Panc1 (cell line): Measurements from ENCODE around the gene TIMM29.

ENCODE experiments used
- POLR2AphosphoS5 ChIP-seq: IDR thresholded peaks from 2 replicates; pipeline ENCODE4 v1.6.1; 2012; ENCODE audit warnings: mild to moderate bottlenecking, low read depth, low read length, moderate library complexity
- SIN3A ChIP-seq: IDR thresholded peaks from 2 replicates; pipeline ENCODE4 v1.6.1; 2012; ENCODE audit warnings: low read depth, mild to moderate bottlenecking, low read length, moderate library complexity, borderline replicate concordance; ENCODE audit not compliant: insufficient read depth
- TCF7L2 ChIP-seq: IDR thresholded peaks from 2 replicates; pipeline ENCODE4 v1.6.1; 2011; ENCODE audit warnings: mild to moderate bottlenecking, low read depth, low read length, inconsistent platforms
- TF ChIP-seq, protein P1 (sequence below): fragments of 450-650 bp; IDR thresholded peaks from 2 replicates; pipeline ENCODE4 v1.5.1; 2017; ENCODE audit warnings: mild to moderate bottlenecking
- TF ChIP-seq, protein P2 (sequence below), 2 experiments: IDR thresholded peaks; 2 replicates each; pipeline ENCODE4 v1.6.1; 2011 to 2012; ENCODE audit warnings: low read depth in 2 of 2, control low read depth in 1 of 2, low read length in 1 of 2, mild to moderate bottlenecking in 1 of 2, moderate library complexity in 1 of 2; ENCODE audit not compliant: insufficient read depth in 1 of 2

DNA sequence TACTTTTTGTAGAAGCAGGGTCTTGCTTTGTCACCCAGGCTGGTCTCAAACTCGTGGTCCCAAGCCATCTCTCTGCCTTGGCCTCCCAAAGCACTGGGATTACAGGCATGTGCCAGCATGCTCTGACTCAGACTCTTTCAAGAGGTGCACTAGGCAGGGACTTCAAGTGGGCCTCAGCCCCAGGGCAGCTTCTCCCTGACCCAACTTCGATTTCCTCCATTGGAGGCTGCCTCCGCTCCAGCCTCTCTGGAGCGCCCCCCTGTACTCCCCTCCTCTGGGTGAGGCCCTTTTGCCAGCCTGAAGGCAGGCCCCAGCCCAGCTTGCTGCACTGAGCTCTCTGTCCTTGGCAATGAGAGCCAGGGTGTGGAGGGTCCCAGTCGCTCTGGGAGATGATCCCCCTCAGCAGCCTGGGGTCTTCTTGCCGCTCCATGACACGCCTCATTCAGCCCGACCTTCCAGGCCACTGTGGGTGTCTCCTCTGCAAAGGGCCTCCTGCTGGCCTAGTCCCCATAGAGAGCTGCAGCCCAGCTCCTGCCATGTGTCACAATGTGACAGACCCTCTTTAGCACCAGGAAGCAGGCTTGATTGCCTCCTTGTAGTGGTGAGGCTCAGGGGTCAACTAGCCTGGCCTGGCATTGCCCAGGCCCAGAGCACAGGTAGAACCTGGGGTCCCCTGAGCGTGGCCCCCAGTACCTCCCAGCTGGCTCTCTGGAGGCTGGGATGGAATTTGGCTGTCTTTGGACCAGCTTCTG lies 40.8 kb upstream of the TIMM29 start:
- TF ChIP-seq, protein P1, sequence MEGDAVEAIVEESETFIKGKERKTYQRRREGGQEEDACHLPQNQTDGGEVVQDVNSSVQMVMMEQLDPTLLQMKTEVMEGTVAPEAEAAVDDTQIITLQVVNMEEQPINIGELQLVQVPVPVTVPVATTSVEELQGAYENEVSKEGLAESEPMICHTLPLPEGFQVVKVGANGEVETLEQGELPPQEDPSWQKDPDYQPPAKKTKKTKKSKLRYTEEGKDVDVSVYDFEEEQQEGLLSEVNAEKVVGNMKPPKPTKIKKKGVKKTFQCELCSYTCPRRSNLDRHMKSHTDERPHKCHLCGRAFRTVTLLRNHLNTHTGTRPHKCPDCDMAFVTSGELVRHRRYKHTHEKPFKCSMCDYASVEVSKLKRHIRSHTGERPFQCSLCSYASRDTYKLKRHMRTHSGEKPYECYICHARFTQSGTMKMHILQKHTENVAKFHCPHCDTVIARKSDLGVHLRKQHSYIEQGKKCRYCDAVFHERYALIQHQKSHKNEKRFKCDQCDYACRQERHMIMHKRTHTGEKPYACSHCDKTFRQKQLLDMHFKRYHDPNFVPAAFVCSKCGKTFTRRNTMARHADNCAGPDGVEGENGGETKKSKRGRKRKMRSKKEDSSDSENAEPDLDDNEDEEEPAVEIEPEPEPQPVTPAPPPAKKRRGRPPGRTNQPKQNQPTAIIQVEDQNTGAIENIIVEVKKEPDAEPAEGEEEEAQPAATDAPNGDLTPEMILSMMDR: no peak
- TF ChIP-seq, protein P2, sequence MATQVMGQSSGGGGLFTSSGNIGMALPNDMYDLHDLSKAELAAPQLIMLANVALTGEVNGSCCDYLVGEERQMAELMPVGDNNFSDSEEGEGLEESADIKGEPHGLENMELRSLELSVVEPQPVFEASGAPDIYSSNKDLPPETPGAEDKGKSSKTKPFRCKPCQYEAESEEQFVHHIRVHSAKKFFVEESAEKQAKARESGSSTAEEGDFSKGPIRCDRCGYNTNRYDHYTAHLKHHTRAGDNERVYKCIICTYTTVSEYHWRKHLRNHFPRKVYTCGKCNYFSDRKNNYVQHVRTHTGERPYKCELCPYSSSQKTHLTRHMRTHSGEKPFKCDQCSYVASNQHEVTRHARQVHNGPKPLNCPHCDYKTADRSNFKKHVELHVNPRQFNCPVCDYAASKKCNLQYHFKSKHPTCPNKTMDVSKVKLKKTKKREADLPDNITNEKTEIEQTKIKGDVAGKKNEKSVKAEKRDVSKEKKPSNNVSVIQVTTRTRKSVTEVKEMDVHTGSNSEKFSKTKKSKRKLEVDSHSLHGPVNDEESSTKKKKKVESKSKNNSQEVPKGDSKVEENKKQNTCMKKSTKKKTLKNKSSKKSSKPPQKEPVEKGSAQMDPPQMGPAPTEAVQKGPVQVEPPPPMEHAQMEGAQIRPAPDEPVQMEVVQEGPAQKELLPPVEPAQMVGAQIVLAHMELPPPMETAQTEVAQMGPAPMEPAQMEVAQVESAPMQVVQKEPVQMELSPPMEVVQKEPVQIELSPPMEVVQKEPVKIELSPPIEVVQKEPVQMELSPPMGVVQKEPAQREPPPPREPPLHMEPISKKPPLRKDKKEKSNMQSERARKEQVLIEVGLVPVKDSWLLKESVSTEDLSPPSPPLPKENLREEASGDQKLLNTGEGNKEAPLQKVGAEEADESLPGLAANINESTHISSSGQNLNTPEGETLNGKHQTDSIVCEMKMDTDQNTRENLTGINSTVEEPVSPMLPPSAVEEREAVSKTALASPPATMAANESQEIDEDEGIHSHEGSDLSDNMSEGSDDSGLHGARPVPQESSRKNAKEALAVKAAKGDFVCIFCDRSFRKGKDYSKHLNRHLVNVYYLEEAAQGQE (IDR thresholded peaks at IDR 0.05; ENCODE audit: insufficient read depth in 1 of 2, low read depth in 2 of 2, low read length in 1 of 2): no peak
- no peak for TF ChIP-seq SIN3A
- TF ChIP-seq POLR2AphosphoS5: no peak
- no peak for TF ChIP-seq TCF7L2
